Mesothelial cell of epicardium (in vitro differentiated cells): ENCODE data around the gene ASB5. TPM values are rescaled to one million over a fixed set of nuclear protein-coding genes. Genes with fewer than 3 reads are reported as not detected.
"Not testable (repeated sequence)": the region's sequence is repeated elsewhere in the genome, so short reads cannot be mapped to it uniquely, and the experiment has no call there.

Experiments used
- DNase-seq, 2 experiments: peaks; one replicate each; pipeline ENCODE4 v3.0.0; 2021; ENCODE audit warnings: low spot score in 2 of 2; ENCODE audit not compliant: unreplicated experiment in 2 of 2
- H3K27ac Mint-ChIP-seq: 2 replicates; pipeline ENCODE4 v1.8.0; 2021; ENCODE audit warnings: mixed read lengths
- H3K27me3 Mint-ChIP-seq: 2 replicates; pipeline ENCODE4 v1.8.0; 2021; ENCODE audit warnings: low read depth, mixed read lengths
- H3K36me3 Mint-ChIP-seq: 2 replicates; pipeline ENCODE4 v1.8.0; 2021; ENCODE audit warnings: mixed read lengths
- H3K4me1 Mint-ChIP-seq: 2 replicates; pipeline ENCODE4 v1.8.0; 2021; ENCODE audit warnings: mixed read lengths
- H3K4me3 Mint-ChIP-seq: 2 replicates; pipeline ENCODE4 v1.8.0; 2021; ENCODE audit warnings: mild to moderate bottlenecking, moderate library complexity, mixed read lengths
- H3K9me3 Mint-ChIP-seq: 2 replicates; pipeline ENCODE4 v1.8.0; 2021; ENCODE audit warnings: mixed read lengths
- CTCF ChIP-seq: fragments of 200-600 bp; sonication (generic); IDR thresholded peaks from one replicate; pipeline ENCODE4 v1.5.0; 2021; ENCODE audit warnings: antibody characterized with exemption; ENCODE audit not compliant: unreplicated experiment
- total RNA-seq: library from RNA; stranded (reverse); gene quantifications from 3 replicates; pipeline ENCODE4 v1.2.1, GENCODE V29; 2021

ASB5 gene
- total RNA-seq, 1 donor from 2014 or later: not detected

GRCh38 chr4:176290520-176290919 lies 21.5 kb upstream of the ASB5 start:
- Mint-ChIP-seq H3K36me3 (no peaks in the 10 kb centered on the region), H3K27ac (no peak overlapping the region), H3K9me3 (no peaks in the 10 kb centered on the region), H3K4me1 (no peaks in the 10 kb centered on the region), H3K27me3 (no peaks in the 10 kb centered on the region), H3K4me3 (no peak overlapping the region)
- TF ChIP-seq CTCF: no peak
- no peak for DNase-seq

GRCh38 chr4:176289561-176289960 lies 20.5 kb upstream of the ASB5 start:
- Mint-ChIP-seq H3K4me3 (no peak overlapping the region), H3K27me3 (no peaks in the 10 kb centered on the region), H3K4me1 (no peaks in the 10 kb centered on the region), H3K36me3 (no peaks in the 10 kb centered on the region), H3K27ac (no peak overlapping the region), H3K9me3 (no peaks in the 10 kb centered on the region)
- no peak for DNase-seq
- no peak for TF ChIP-seq CTCF

GRCh38 chr4:176288020-176288419 lies 19.0 kb upstream of the ASB5 start:
- Mint-ChIP-seq H3K27me3 (no peaks in the 10 kb centered on the region), H3K27ac (no peak overlapping the region), H3K36me3 (no peaks in the 10 kb centered on the region), H3K4me3 (no peak overlapping the region), H3K4me1 (no peaks in the 10 kb centered on the region), H3K9me3 (no peaks in the 10 kb centered on the region)
- no peak for TF ChIP-seq CTCF
- DNase-seq: no peak

GRCh38 chr4:176287546-176287945 lies 18.5 kb upstream of the ASB5 start:
- Mint-ChIP-seq H3K9me3 (no peaks in the 10 kb centered on the region), H3K27ac (no peak overlapping the region), H3K4me3 (no peak overlapping the region), H3K4me1 (no peaks in the 10 kb centered on the region), H3K27me3 (no peaks in the 10 kb centered on the region), H3K36me3 (no peaks in the 10 kb centered on the region)
- no peak for TF ChIP-seq CTCF
- no peak for DNase-seq

GRCh38 chr4:176286728-176287127 lies 17.7 kb upstream of the ASB5 start:
- TF ChIP-seq CTCF: no peak
- Mint-ChIP-seq H3K27ac (no peak overlapping the region), H3K36me3 (no peaks in the 10 kb centered on the region), H3K4me1 (no peaks in the 10 kb centered on the region), H3K9me3 (no peaks in the 10 kb centered on the region), H3K27me3 (no peaks in the 10 kb centered on the region), H3K4me3 (no peak overlapping the region)
- DNase-seq: no peak

- not testable (repeated sequence) for H3K9me3 Mint-ChIP-seq, H3K36me3 Mint-ChIP-seq, DNase-seq, H3K27me3 Mint-ChIP-seq, H3K4me1 Mint-ChIP-seq, H3K4me3 Mint-ChIP-seq, H3K27ac Mint-ChIP-seq
Observed at GRCh38 chr4:176279560-176279959, 10.5 kb upstream of the ASB5 start.
